BE2C (cell line): ENCODE data around the gene ZNF804B.

Source experiments
- DNase-seq: peaks from one replicate; pipeline ENCODE4 v3.0.0-alpha.2; 2020
- H3K27me3 ChIP-seq: fragments of 250-450 bp; sonication (Bioruptor Pico); 2 replicates; pipeline ENCODE4 v1.5.1; 2020; ENCODE audit warnings: mild to moderate bottlenecking
- H3K36me3 ChIP-seq: fragments of 250-450 bp; sonication (Bioruptor Pico); 2 replicates; pipeline ENCODE4 v1.5.1; 2020; ENCODE audit warnings: mild to moderate bottlenecking
- H3K4me1 ChIP-seq: fragments of 250-450 bp; sonication (Bioruptor Pico); 2 replicates; pipeline ENCODE4 v1.5.1; 2020
- H3K4me3 ChIP-seq: 2 replicates; pipeline ENCODE4 v1.5.1; 2011; ENCODE audit warnings: low read depth, low read length
- H3K9me3 ChIP-seq: fragments of 250-450 bp; sonication (Bioruptor Pico); 2 replicates; pipeline ENCODE4 v1.5.1; 2020
- CTCF ChIP-seq: IDR thresholded peaks from 2 replicates; pipeline ENCODE4 v1.5.1; 2012; ENCODE audit warnings: mild to moderate bottlenecking, low read depth, low read length

Gene ZNF804B

DNA sequence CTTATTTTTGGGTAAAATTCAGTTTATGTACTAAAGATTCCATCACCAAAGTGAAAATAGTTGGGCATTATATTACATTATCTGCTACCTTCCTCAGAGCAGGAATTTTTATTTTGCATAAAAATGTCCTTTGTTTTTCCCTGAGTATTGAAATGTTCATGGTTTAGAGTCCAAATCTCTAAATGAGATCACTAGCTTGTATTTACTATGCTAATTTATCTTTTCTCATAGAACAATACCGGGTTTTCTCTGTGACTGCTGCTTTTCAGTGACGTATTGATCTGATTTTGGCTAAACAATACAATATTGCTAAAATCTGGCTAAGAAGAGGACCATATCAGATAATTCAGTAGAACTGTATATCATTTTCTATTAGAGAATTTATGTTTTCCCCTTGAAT is 125.6 kb downstream of the ZNF804B start:
- no peak for TF ChIP-seq CTCF
- Histone ChIP-seq H3K27me3 (peaks cover 5% of the 10 kb centered on the region; the same call in 1 of the 2 replicates), H3K4me3 (no peak overlapping the region), H3K4me1 (no peaks in the 10 kb centered on the region), H3K36me3 (no peaks in the 10 kb centered on the region), H3K9me3 (no peaks in the 10 kb centered on the region)
- DNase-seq: no peak

GRCh38 chr7:88888684-88889083 is 129.2 kb downstream of the ZNF804B start:
- no peaks in the 10 kb centered on the region for H3K36me3 ChIP-seq
- H3K4me1 ChIP-seq: no peaks in the 10 kb centered on the region
- TF ChIP-seq CTCF: no peak
- H3K4me3 ChIP-seq: no peak overlapping the region
- H3K9me3 ChIP-seq: no peaks in the 10 kb centered on the region
- no peak for DNase-seq
- no peaks in the 10 kb centered on the region for H3K27me3 ChIP-seq

GRCh38 chr7:88910516-88910915 is 151.0 kb downstream of the ZNF804B start:
- DNase-seq: no peak
- no peaks in the 10 kb centered on the region for H3K36me3 ChIP-seq
- no peak overlapping the region for H3K4me3 ChIP-seq
- no peak for TF ChIP-seq CTCF
- H3K9me3 ChIP-seq: no peaks in the 10 kb centered on the region
- no peaks in the 10 kb centered on the region; the same call in 1 of the 2 replicates for H3K27me3 ChIP-seq
- no peaks in the 10 kb centered on the region for H3K4me1 ChIP-seq

DNA sequence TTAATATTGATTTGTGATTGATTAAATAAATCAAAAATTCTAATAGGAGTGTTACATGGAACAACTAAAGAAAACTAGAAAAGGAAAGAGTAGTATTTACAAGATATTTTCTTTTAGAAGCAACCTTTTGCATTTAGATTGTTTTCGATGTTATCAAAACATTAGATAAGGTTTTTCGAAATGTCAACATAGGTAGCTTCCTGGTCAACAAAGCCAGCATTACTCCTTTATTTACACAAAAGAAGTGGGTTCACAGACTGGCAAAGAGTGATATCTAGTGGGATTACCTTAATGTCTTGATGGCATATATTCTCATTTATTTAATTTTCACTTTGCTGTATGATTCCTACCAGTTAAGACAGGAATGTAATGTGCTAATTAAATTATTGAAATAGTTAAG is 153.4 kb downstream of the ZNF804B start:
- DNase-seq: no peak
- Histone ChIP-seq H3K4me3 (no peak overlapping the region), H3K9me3 (no peaks in the 10 kb centered on the region), H3K4me1 (no peaks in the 10 kb centered on the region), H3K27me3 (no peaks in the 10 kb centered on the region; the same call in 1 of the 2 replicates), H3K36me3 (no peaks in the 10 kb centered on the region)
- no peak for TF ChIP-seq CTCF

GRCh38 chr7:88915615-88916014 is 156.1 kb downstream of the ZNF804B start:
- Histone ChIP-seq H3K4me1 (peaks cover 2% of the 10 kb centered on the region; the same call in 1 of the 2 replicates), H3K4me3 (no peak overlapping the region), H3K9me3 (no peaks in the 10 kb centered on the region), H3K27me3 (no peaks in the 10 kb centered on the region; the same call in 1 of the 2 replicates), H3K36me3 (no peaks in the 10 kb centered on the region)
- TF ChIP-seq CTCF: no peak
- DNase-seq: no peak

DNA sequence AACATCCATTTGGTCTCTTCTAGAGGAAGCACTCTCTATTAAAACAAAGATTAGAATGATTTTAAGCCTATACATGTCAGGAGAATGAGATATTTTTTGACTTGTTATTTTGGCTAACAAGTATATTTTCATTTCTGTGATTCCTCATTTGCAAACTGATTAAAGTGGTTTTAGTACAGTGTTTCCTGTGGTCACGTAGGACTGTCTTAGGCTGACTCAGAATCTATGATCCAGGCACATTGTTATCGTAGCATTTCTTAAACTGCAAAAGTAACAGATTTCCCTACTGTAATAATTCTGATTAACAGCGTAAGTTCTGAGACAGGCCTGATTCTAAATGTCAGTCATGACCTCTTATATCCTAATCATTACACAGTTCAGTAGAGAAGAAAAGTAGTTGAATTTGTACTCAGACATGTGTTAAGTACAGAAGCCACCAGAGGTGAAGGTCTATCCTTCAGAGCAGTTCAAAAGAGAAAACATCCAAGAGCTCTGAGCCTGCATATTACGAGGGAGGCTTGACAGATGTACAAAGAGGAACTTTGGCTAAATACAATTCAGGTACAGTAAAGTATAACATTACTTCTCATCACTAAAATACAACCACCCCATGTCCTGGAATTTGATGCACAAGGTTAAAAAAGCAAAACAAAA is 160.1 kb downstream of the ZNF804B start:
- Histone ChIP-seq H3K9me3 (no peaks in the 10 kb centered on the region), H3K4me1 (peaks cover 2% of the 10 kb centered on the region; the same call in 1 of the 2 replicates), H3K36me3 (no peaks in the 10 kb centered on the region), H3K27me3 (no peaks in the 10 kb centered on the region), H3K4me3 (no peak overlapping the region)
- no peak for DNase-seq
- TF ChIP-seq CTCF: no peak
